ENCODE data around the gene CAMKV. TPM values are rescaled to one million over a fixed set of nuclear protein-coding genes. Genes with fewer than 3 reads are reported as not detected.
"Not testable (repeated sequence)": the region's sequence is repeated elsewhere in the genome, so short reads cannot be mapped to it uniquely, and the experiment has no call there.

Gene CAMKV
- total and polyA plus RNA-seq, 4 donors = not detected

GRCh38 chr3:49908373-49909199 is 38.9 kb upstream of the CAMKV start:
- no peaks in the 10 kb centered on the region for H3K36me3 ChIP-seq (ENCODE audit: control insufficient read depth in 1 of 2, insufficient read depth in 2 of 2, low read length in 1 of 2)
- ATAC-seq (ENCODE audit: low FRiP score) = no peak

GRCh38 chr3:49906073-49906743 is 36.5 kb upstream of the CAMKV start:
- H3K27ac ChIP-seq (ENCODE audit: low read depth in 1 of 2, low read length in 2 of 2) = peak overlapping the region in 1 of 2 donors; percentile 30
- no peaks in the 10 kb centered on the region for H3K9me3 ChIP-seq (ENCODE audit: control insufficient read depth, low read length)
- H3K4me1 ChIP-seq (ENCODE audit: control insufficient read depth in 1 of 2, insufficient read depth in 2 of 2, low read length in 2 of 2) = no peaks in the 10 kb centered on the region
- DNase-seq (peak; percentile 69 to 87), ATAC-seq (ENCODE audit: low FRiP score) (peak; percentile 39)
- H3K36me3 ChIP-seq (ENCODE audit: control insufficient read depth in 1 of 2, insufficient read depth in 2 of 2, low read length in 1 of 2) = no peaks in the 10 kb centered on the region
- intact Hi-C loops (cut with DNase I) = loop anchor here (2.0 to 5.0 kb wide), 2 partner anchors 67 to 104 kb away; partner anchors contain the start of gene INKA1 (in 1 of the 2)
- no peaks in the 10 kb centered on the region for H3K27me3 ChIP-seq (ENCODE audit: control insufficient read depth in 1 of 2, insufficient read depth in 2 of 2, low read length in 1 of 2)
- 11 to 12% methylated on average over 15 of the region's 15 CpGs for WGBS, 2 donors
- H3K4me3 ChIP-seq (ENCODE audit: low read length in 2 of 2) = no peak overlapping the region

More at GRCh38 chr3:49908373-49909199, 38.9 kb upstream of the CAMKV start:
- no peak for DNase-seq
- intact Hi-C loops (cut with DNase I) = loop anchor here in 1 of 2 donors (5.0 kb wide), 1 partner anchor 106 kb away; the partner anchor contains the start of gene INKA1
- no peaks in the 10 kb centered on the region for H3K9me3 ChIP-seq (ENCODE audit: control insufficient read depth, low read length)
- H3K27ac ChIP-seq (ENCODE audit: low read depth in 1 of 2, low read length in 2 of 2) = no peak overlapping the region
- H3K4me3 ChIP-seq (ENCODE audit: low read length in 2 of 2) = no peak overlapping the region
- H3K4me1 ChIP-seq (ENCODE audit: control insufficient read depth in 1 of 2, insufficient read depth in 2 of 2, low read length in 2 of 2) = no peaks in the 10 kb centered on the region
- no peaks in the 10 kb centered on the region for H3K27me3 ChIP-seq (ENCODE audit: control insufficient read depth in 1 of 2, insufficient read depth in 2 of 2, low read length in 1 of 2)
- WGBS, 2 donors = 94 to 95% methylated on average over 14 of the region's 14 CpGs

GRCh38 chr3:49904448-49904847 is 34.7 kb upstream of the CAMKV start:
- DNase-seq; H3K4me3 ChIP-seq (ENCODE audit: low read length in 2 of 2); ATAC-seq (ENCODE audit: low FRiP score); H3K9me3 ChIP-seq (ENCODE audit: control insufficient read depth, low read length); H3K36me3 ChIP-seq (ENCODE audit: control insufficient read depth in 1 of 2, insufficient read depth in 2 of 2, low read length in 1 of 2); H3K27me3 ChIP-seq (ENCODE audit: control insufficient read depth in 1 of 2, insufficient read depth in 2 of 2, low read length in 1 of 2); H3K27ac ChIP-seq (ENCODE audit: low read depth in 1 of 2, low read length in 2 of 2); H3K4me1 ChIP-seq (ENCODE audit: control insufficient read depth in 1 of 2, insufficient read depth in 2 of 2, low read length in 2 of 2): not testable (repeated sequence)
- 98 to 99% methylated on average over 13 of the region's 13 CpGs for WGBS, 2 donors
- intact Hi-C loops (cut with DNase I) = loop anchor here in 1 of 2 donors (5.0 kb wide), 1 partner anchor 182 kb away; the partner anchor contains the start of gene GMPPB

- intact Hi-C loops (cut with DNase I) = loop anchor here in 1 of 2 donors (2.0 to 5.0 kb wide), 2 partner anchors 101 to 181 kb away; partner anchors contain the start of genes GMPPB and INKA1
Measured at GRCh38 chr3:49903451-49904424, 34.0 kb upstream of the CAMKV start, which contains the start of gene MST1R. MST1R (minus strand) TSS chr3:49903873; CDS start chr3:49903609, 264 bp downstream.

GRCh38 chr3:49902511-49903345 is 33.0 kb upstream of the CAMKV start:
- no peaks in the 10 kb centered on the region for H3K9me3 ChIP-seq (ENCODE audit: control insufficient read depth, low read length)
- intact Hi-C loops (cut with DNase I) = loop anchor here in 1 of 2 donors (2.0 to 5.0 kb wide), 2 partner anchors 100 to 180 kb away; partner anchors contain the start of genes GMPPB and INKA1
- no peak for ATAC-seq (ENCODE audit: low FRiP score)
- H3K4me1 ChIP-seq (ENCODE audit: control insufficient read depth in 1 of 2, insufficient read depth in 2 of 2, low read length in 2 of 2) = peaks cover 0 to 3% of the 10 kb centered on the region in 2 donors
- no peaks in the 10 kb centered on the region for H3K27me3 ChIP-seq (ENCODE audit: control insufficient read depth in 1 of 2, insufficient read depth in 2 of 2, low read length in 1 of 2)
- 93 to 94% methylated on average over 44 of the region's 44 CpGs for WGBS, 2 donors
- no peak overlapping the region for H3K27ac ChIP-seq (ENCODE audit: low read depth in 1 of 2, low read length in 2 of 2)
- no peaks in the 10 kb centered on the region for H3K36me3 ChIP-seq (ENCODE audit: control insufficient read depth in 1 of 2, insufficient read depth in 2 of 2, low read length in 1 of 2)
- no peak overlapping the region for H3K4me3 ChIP-seq (ENCODE audit: low read length in 2 of 2)
- no peak for DNase-seq

More at GRCh38 chr3:49903451-49904424, 34.0 kb upstream of the CAMKV start, which contains the start of gene MST1R:
- ATAC-seq (ENCODE audit: low FRiP score) = peak; percentile 85
- Histone ChIP-seq H3K36me3 (ENCODE audit: control insufficient read depth in 1 of 2, insufficient read depth in 2 of 2, low read length in 1 of 2) (no peaks in the 10 kb centered on the region), H3K9me3 (ENCODE audit: control insufficient read depth, low read length) (no peaks in the 10 kb centered on the region), H3K27ac (ENCODE audit: low read depth in 1 of 2, low read length in 2 of 2) (no peak within 1 kb of the TSS), H3K4me1 (ENCODE audit: control insufficient read depth in 1 of 2, insufficient read depth in 2 of 2, low read length in 2 of 2) (peaks cover 0 to 3% of the 10 kb centered on the region in 2 donors), H3K27me3 (ENCODE audit: control insufficient read depth in 1 of 2, insufficient read depth in 2 of 2, low read length in 1 of 2) (no peaks in the 10 kb centered on the region), H3K4me3 (ENCODE audit: low read length in 2 of 2) (no peak within 1 kb of the TSS)
- DNase-seq = peak; percentile 80 to 90
- WGBS, 2 donors = 43 to 48% methylated on average over 60 to 65 of the region's 65 CpGs

GRCh38 chr3:49901366-49902339 is 31.9 kb upstream of the CAMKV start:
- Histone ChIP-seq H3K27me3 (ENCODE audit: control insufficient read depth in 1 of 2, insufficient read depth in 2 of 2, low read length in 1 of 2) (no peaks in the 10 kb centered on the region), H3K36me3 (ENCODE audit: control insufficient read depth in 1 of 2, insufficient read depth in 2 of 2, low read length in 1 of 2) (no peaks in the 10 kb centered on the region), H3K4me1 (ENCODE audit: control insufficient read depth in 1 of 2, insufficient read depth in 2 of 2, low read length in 2 of 2) (peaks cover 0 to 3% of the 10 kb centered on the region in 2 donors), H3K4me3 (ENCODE audit: low read length in 2 of 2) (no peak overlapping the region), H3K27ac (ENCODE audit: low read depth in 1 of 2, low read length in 2 of 2) (no peak overlapping the region), H3K9me3 (ENCODE audit: control insufficient read depth, low read length) (no peaks in the 10 kb centered on the region)
- 70 to 78% methylated on average over 10 to 11 of the region's 11 CpGs for WGBS, 2 donors
- ATAC-seq (ENCODE audit: low FRiP score) (no peak), DNase-seq (no peak)
- intact Hi-C loops (cut with DNase I) = loop anchor here in 1 of 2 donors (2.0 to 5.0 kb wide), 2 partner anchors 99 to 179 kb away; partner anchors contain the start of genes GMPPB and INKA1
